CD8-positive, alpha-beta memory T cell (primary cell): ENCODE data around the gene ATOH8. TPM values are rescaled to one million over a fixed set of nuclear protein-coding genes. Genes with fewer than 3 reads are reported as not detected.
A peak's percentile ranks its signal among the peaks of the same experiment; 100 is the strongest.

Experiments
- CTCF ChIA-PET: fragments of 350-600 bp; sonication (Branson Sonifier 250); formaldehyde crosslinking; loops from one replicate; lab custom pipeline; 2021; ENCODE audit warnings: antibody characterized with exemption; lab: Charles Lee
- POLR2A ChIA-PET: fragments of 350-600 bp; sonication (Branson Sonifier 250); formaldehyde crosslinking; loops from one replicate; lab custom pipeline; 2021; ENCODE audit warnings: antibody characterized with exemption; lab: Charles Lee
- DNase-seq, 5 donors: peaks; one replicate each; pipeline versions ENCODE4 v3.0.0 to v3.0.0-alpha.2; 2020 to 2022; ENCODE audit warnings: mixed read lengths in 1 of 5
- H3K27ac ChIP-seq: one replicate; pipeline ENCODE4 v1.7.0; 2013; ENCODE audit warnings: low read depth, mild to moderate bottlenecking, low read length, moderate library complexity
- H3K27me3 ChIP-seq: 2 replicates; pipeline ENCODE4 v1.7.0; 2013; ENCODE audit warnings: low read length, mild to moderate bottlenecking; ENCODE audit not compliant: insufficient read depth, poor library complexity, severe bottlenecking
- H3K36me3 ChIP-seq: 2 replicates; pipeline ENCODE4 v1.7.0; 2013; ENCODE audit warnings: mild to moderate bottlenecking, low read length, moderate library complexity; ENCODE audit not compliant: insufficient read depth
- H3K4me1 ChIP-seq: 2 replicates; pipeline ENCODE4 v1.7.0; 2013; ENCODE audit warnings: mild to moderate bottlenecking, low read length, moderate library complexity; ENCODE audit not compliant: insufficient read depth
- H3K4me3 ChIP-seq: 2 replicates; pipeline ENCODE4 v1.7.0; 2013; ENCODE audit warnings: mild to moderate bottlenecking, low read length
- H3K9me3 ChIP-seq: 2 replicates; pipeline ENCODE4 v1.7.0; 2013; ENCODE audit warnings: mild to moderate bottlenecking, low read length
- H3K27ac Mint-ChIP-seq, 8 donors: one replicate each; pipeline ENCODE4 v1.8.0; 2020 to 2021; ENCODE audit warnings: mixed read lengths in 8 of 8, mild to moderate bottlenecking in 6 of 8, inconsistent platforms in 3 of 8, moderate library complexity in 3 of 8
- H3K27me3 Mint-ChIP-seq, 2 donors: one replicate each; pipeline ENCODE4 v1.8.0; 2020 to 2021; ENCODE audit warnings: mixed read lengths in 2 of 2, mild to moderate bottlenecking in 1 of 2, moderate library complexity in 1 of 2
- H3K36me3 Mint-ChIP-seq, 3 donors: one replicate each; pipeline ENCODE4 v1.8.0; 2020 to 2021; ENCODE audit warnings: mixed read lengths in 3 of 3, inconsistent platforms in 1 of 3, mild to moderate bottlenecking in 1 of 3
- H3K4me1 Mint-ChIP-seq, 3 donors: one replicate each; pipeline ENCODE4 v1.8.0; 2020 to 2021; ENCODE audit warnings: mixed read lengths in 3 of 3, inconsistent platforms in 1 of 3, mild to moderate bottlenecking in 1 of 3
- H3K4me3 Mint-ChIP-seq, 7 donors: one replicate each; pipeline ENCODE4 v1.8.0; 2020 to 2021; ENCODE audit warnings: mixed read lengths in 7 of 7, mild to moderate bottlenecking in 6 of 7, moderate library complexity in 4 of 7, inconsistent platforms in 2 of 7
- H3K9me3 Mint-ChIP-seq, 5 donors: one replicate each; pipeline ENCODE4 v1.8.0; 2020 to 2022; ENCODE audit warnings: mixed read lengths in 5 of 5, mild to moderate bottlenecking in 3 of 5, moderate library complexity in 2 of 5, inconsistent platforms in 1 of 5
- polyA plus RNA-seq: library from polyadenylated mRNA; unstranded; fragments of 300-500 nt; fragmentation: Illumina TruSeq; gene quantifications from one replicate; pipeline ENCODE4 v1.2.3, GENCODE V29; 2021
- total RNA-seq, 2 experiments: library from RNA; stranded (reverse); gene quantifications; one replicate each; pipeline ENCODE4 v1.2.3, GENCODE V29; 2021

The ATOH8 gene
- total and polyA plus RNA-seq, 3 experiments from 2014 or later, result not detected

- H3K27me3 ChIP-seq, result no peaks in the 10 kb centered on the region
- Mint-ChIP-seq H3K9me3 (no peaks in the 10 kb centered on the region), H3K27me3 (peaks cover 11 to 21% of the 10 kb centered on the region in 2 donors), H3K36me3 (no peaks in the 10 kb centered on the region), H3K27ac (no peak overlapping the region), H3K4me3 (no peak overlapping the region), H3K4me1 (peaks cover 16 to 37% (median 25%) of the 10 kb centered on the region in 3 donors)
- H3K27ac ChIP-seq, result no peak overlapping the region
- H3K4me3 ChIP-seq, result no peak overlapping the region
- no peak for DNase-seq
- no peaks in the 10 kb centered on the region for H3K9me3 ChIP-seq
- H3K4me1 ChIP-seq, result peaks cover 7% of the 10 kb centered on the region
- no peaks in the 10 kb centered on the region for H3K36me3 ChIP-seq
- CTCF ChIA-PET, result interaction anchor here (0.9 to 2.8 kb wide), 2 partner anchors 10 kb away, joined by 3 to 14 read pairs; no protein-coding TSS in a partner anchor
- POLR2A ChIA-PET, result no interaction called here
Observed at GRCh38 chr2:85708641-85709040, 45.1 kb upstream of the ATOH8 start.

- Histone ChIP-seq H3K9me3 (no peaks in the 10 kb centered on the region), H3K4me1 (peaks cover 7% of the 10 kb centered on the region), H3K36me3 (no peaks in the 10 kb centered on the region), H3K27me3 (no peaks in the 10 kb centered on the region), H3K27ac (no peak overlapping the region), H3K4me3 (no peak overlapping the region)
- Mint-ChIP-seq H3K9me3 (no peaks in the 10 kb centered on the region), H3K4me3 (no peak overlapping the region), H3K4me1 (peaks cover 14 to 30% (median 25%) of the 10 kb centered on the region in 3 donors), H3K36me3 (no peaks in the 10 kb centered on the region), H3K27me3 (peaks cover 11 to 21% of the 10 kb centered on the region in 2 donors), H3K27ac (no peak overlapping the region)
- ChIA-PET CTCF (interaction anchor here (0.9 to 1.1 kb wide), 2 partner anchors 9 to 104 kb away, joined by 3 read pairs; no protein-coding TSS in a partner anchor), POLR2A (no interaction called here)
- DNase-seq, result no peak
Observed at GRCh38 chr2:85709401-85709811, 44.4 kb upstream of the ATOH8 start.

- Histone ChIP-seq H3K4me1 (no peaks in the 10 kb centered on the region), H3K36me3 (no peaks in the 10 kb centered on the region), H3K27ac (no peak overlapping the region), H3K9me3 (no peaks in the 10 kb centered on the region), H3K4me3 (no peak overlapping the region), H3K27me3 (no peaks in the 10 kb centered on the region)
- Mint-ChIP-seq H3K4me3 (no peak overlapping the region), H3K27ac (peak overlapping the region in 1 of 8 donors; percentile 89), H3K27me3 (peaks cover 11 to 22% of the 10 kb centered on the region in 2 donors), H3K9me3 (no peaks in the 10 kb centered on the region), H3K4me1 (peaks cover 6 to 15% (median 12%) of the 10 kb centered on the region in 3 donors), H3K36me3 (no peaks in the 10 kb centered on the region)
- ChIA-PET POLR2A (no interaction called here), CTCF (interaction anchor here (1.1 to 1.5 kb wide), 2 partner anchors 9 to 103 kb away, joined by 3 to 4 read pairs; no protein-coding TSS in a partner anchor)
- no peak for DNase-seq
Observed at GRCh38 chr2:85710687-85711577, 42.9 kb upstream of the ATOH8 start.

- no peaks in the 10 kb centered on the region for H3K9me3 ChIP-seq
- H3K27me3 Mint-ChIP-seq, result peaks cover 15 to 20% of the 10 kb centered on the region in 2 donors
- H3K9me3 Mint-ChIP-seq, result no peaks in the 10 kb centered on the region
- H3K36me3 Mint-ChIP-seq, result no peaks in the 10 kb centered on the region
- H3K27ac ChIP-seq, result no peak overlapping the region
- ChIA-PET POLR2A (no interaction called here), CTCF (interaction anchor here (1.4 to 1.5 kb wide), 2 partner anchors 8 to 74 kb away, joined by 4 read pairs; no protein-coding TSS in a partner anchor)
- no peaks in the 10 kb centered on the region for H3K4me1 ChIP-seq
- no peaks in the 10 kb centered on the region for H3K36me3 ChIP-seq
- no peak overlapping the region for H3K4me3 ChIP-seq
- peaks cover 5 to 8% (median 6%) of the 10 kb centered on the region in 3 donors for H3K4me1 Mint-ChIP-seq
- H3K27me3 ChIP-seq, result no peaks in the 10 kb centered on the region
- H3K27ac Mint-ChIP-seq, result no peak overlapping the region
- DNase-seq, result no peak
- no peak overlapping the region for H3K4me3 Mint-ChIP-seq
Observed at GRCh38 chr2:85711578-85712060, 42.2 kb upstream of the ATOH8 start.

GRCh38 chr2:85712336-85712735 is 41.5 kb upstream of the ATOH8 start:
- Histone ChIP-seq H3K36me3 (no peaks in the 10 kb centered on the region), H3K4me3 (no peak overlapping the region), H3K4me1 (no peaks in the 10 kb centered on the region), H3K9me3 (no peaks in the 10 kb centered on the region), H3K27me3 (no peaks in the 10 kb centered on the region), H3K27ac (no peak overlapping the region)
- no peaks in the 10 kb centered on the region for H3K9me3 Mint-ChIP-seq
- ChIA-PET POLR2A (no interaction called here), CTCF (interaction anchor here (1.4 kb wide), 1 partner anchor 75 kb away, joined by 4 read pairs; no protein-coding TSS in a partner anchor)
- no peak overlapping the region for H3K27ac Mint-ChIP-seq
- no peak for DNase-seq
- peaks cover under 1 to 1% (median 1%) of the 10 kb centered on the region in 3 donors for H3K4me1 Mint-ChIP-seq
- H3K27me3 Mint-ChIP-seq, result peaks cover 13 to 16% of the 10 kb centered on the region in 2 donors
- H3K4me3 Mint-ChIP-seq, result no peak overlapping the region
- no peaks in the 10 kb centered on the region for H3K36me3 Mint-ChIP-seq

- Histone ChIP-seq H3K27me3 (no peaks in the 10 kb centered on the region), H3K4me3 (no peak overlapping the region), H3K4me1 (no peaks in the 10 kb centered on the region), H3K27ac (no peak overlapping the region), H3K36me3 (no peaks in the 10 kb centered on the region), H3K9me3 (no peaks in the 10 kb centered on the region)
- ChIA-PET POLR2A (no interaction called here), CTCF (interaction anchor here (1.4 to 1.7 kb wide), 2 partner anchors 34 to 75 kb away, joined by 4 read pairs; no protein-coding TSS in a partner anchor)
- Mint-ChIP-seq H3K27me3 (peaks cover 13 to 15% of the 10 kb centered on the region in 2 donors), H3K4me1 (no peaks in the 10 kb centered on the region), H3K4me3 (no peak overlapping the region), H3K36me3 (no peaks in the 10 kb centered on the region), H3K9me3 (no peaks in the 10 kb centered on the region), H3K27ac (no peak overlapping the region)
- DNase-seq, result no peak
Observed at GRCh38 chr2:85712849-85713612, 40.8 kb upstream of the ATOH8 start.

GRCh38 chr2:85713836-85714235 is 40.0 kb upstream of the ATOH8 start:
- Mint-ChIP-seq H3K9me3 (no peaks in the 10 kb centered on the region), H3K27me3 (peaks cover 12 to 16% of the 10 kb centered on the region in 2 donors), H3K4me1 (no peaks in the 10 kb centered on the region), H3K36me3 (no peaks in the 10 kb centered on the region), H3K27ac (no peak overlapping the region), H3K4me3 (no peak overlapping the region)
- no peaks in the 10 kb centered on the region for H3K36me3 ChIP-seq
- no peak overlapping the region for H3K27ac ChIP-seq
- H3K27me3 ChIP-seq, result no peaks in the 10 kb centered on the region
- ChIA-PET CTCF (interaction anchor here (1.4 to 1.7 kb wide), 2 partner anchors 15 to 35 kb away, joined by 4 to 5 read pairs; no protein-coding TSS in a partner anchor), POLR2A (no interaction called here)
- H3K4me3 ChIP-seq, result no peak overlapping the region
- H3K9me3 ChIP-seq, result no peaks in the 10 kb centered on the region
- no peak for DNase-seq
- no peaks in the 10 kb centered on the region for H3K4me1 ChIP-seq
